Measurements from ENCODE around the gene SAT2. TPM values are rescaled to one million over a fixed set of nuclear protein-coding genes. Genes with fewer than 3 reads are reported as not detected.

SAT2 gene
- total and polyA plus RNA-seq, 2 of the 13 experiments (the other 11 are each of a cell fraction or from before 2014, with no cell fraction given), result 37.6 to 93.7 TPM

DNA sequence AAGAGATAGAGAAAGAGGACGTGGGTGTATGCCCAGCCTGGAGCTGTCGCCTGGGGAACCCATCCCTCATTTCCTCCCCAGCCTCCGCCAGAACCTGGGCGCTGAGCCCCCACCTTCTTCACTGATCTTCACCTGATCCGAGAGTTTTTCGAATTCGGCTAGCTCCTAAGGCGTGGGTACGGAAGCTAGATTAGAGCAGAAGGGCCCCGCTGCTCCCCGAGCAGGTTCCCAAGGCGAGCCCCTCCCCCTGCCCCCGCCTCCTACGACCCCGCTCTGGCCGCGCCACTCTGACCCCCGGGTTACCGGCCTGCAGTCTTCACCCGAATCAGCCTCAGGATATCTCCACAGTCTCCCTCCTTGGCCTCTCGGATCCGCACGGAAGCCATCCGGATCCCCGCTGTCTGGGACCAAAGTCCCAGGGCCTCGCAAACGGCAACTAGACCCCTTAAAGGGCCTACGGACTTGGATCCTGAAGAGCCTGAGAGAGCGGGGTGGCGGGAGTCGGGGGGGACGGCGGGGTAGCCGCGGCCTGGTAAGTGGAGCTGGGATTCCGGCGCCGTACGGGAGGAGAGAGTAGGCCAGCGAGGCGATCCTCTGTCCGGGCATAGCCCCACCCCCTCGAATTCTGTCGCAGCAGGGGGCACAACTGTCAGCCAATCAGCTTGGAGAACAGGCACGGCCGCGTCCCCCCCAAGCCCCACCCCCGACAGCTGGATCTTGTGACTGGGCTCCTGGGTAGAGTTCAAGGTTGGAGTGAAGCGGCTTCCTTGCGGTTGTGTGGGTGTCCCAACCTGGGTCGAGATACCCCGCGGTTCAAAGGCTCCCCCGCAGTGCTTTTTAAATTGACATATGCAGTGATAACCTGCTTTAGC is at the start of gene SAT2 (continued):
- peak; percentile 87 for TF ChIP-seq ZFP90 (CRISPR knock-in tag; IDR thresholded peaks at IDR 0.05; ENCODE audit: borderline replicate concordance)
- no peak for TF ChIP-seq ZBTB21 (CRISPR knock-in tag; IDR thresholded peaks at IDR 0.05)
- no peak for TF ChIP-seq PAWR (CRISPR knock-in tag; IDR thresholded peaks at IDR 0.05; ENCODE audit: borderline replicate concordance)
- TF ChIP-seq HOXA7 (CRISPR knock-in tag; IDR thresholded peaks at IDR 0.05), result no peak
- peak; percentile 51 for TF ChIP-seq DMAP1 (CRISPR knock-in tag; IDR thresholded peaks at IDR 0.05)
- no peak for TF ChIP-seq LRRFIP1 (CRISPR knock-in tag; conservative IDR thresholded peaks at IDR 0.05)
- TF ChIP-seq ZNF350 (CRISPR knock-in tag; IDR thresholded peaks at IDR 0.05; ENCODE audit: borderline replicate concordance, low read depth), result no peak; the same call in 1 of the 2 replicates
- peak; percentile 52; the same call in 1 of the 2 replicates for TF ChIP-seq KDM5B (CRISPR knock-in tag; IDR thresholded peaks at IDR 0.05; ENCODE audit: borderline replicate concordance)
- peak; percentile 62; the same call in 1 of the 2 replicates for TF ChIP-seq POGZ (CRISPR knock-in tag; IDR thresholded peaks at IDR 0.05)
- no peak for TF ChIP-seq NONO (IDR thresholded peaks at IDR 0.05)
- TF ChIP-seq NONO (CRISPR knock-in tag; conservative IDR thresholded peaks at IDR 0.05), result peak; percentile 35; the same call in 1 of the 2 replicates
- peak; percentile 49; the same call in 1 of the 2 replicates for TF ChIP-seq FOXK1 (CRISPR knock-in tag; IDR thresholded peaks at IDR 0.05; ENCODE audit: borderline replicate concordance, low read depth)
- no peak for TF ChIP-seq ZNF17 (CRISPR knock-in tag; IDR thresholded peaks at IDR 0.05)
- no peak for TF ChIP-seq ARNT (IDR thresholded peaks at IDR 0.05)
- no peak for TF ChIP-seq BATF2 (CRISPR knock-in tag; IDR thresholded peaks at IDR 0.05)
- TF ChIP-seq PRPF4 (IDR thresholded peaks at IDR 0.05; ENCODE audit: low read depth, low read length, poor library complexity, severe bottlenecking), result no peak
- TF ChIP-seq TAF1 (CRISPR knock-in tag; IDR thresholded peaks at IDR 0.05), result peak; percentile 86
- no peak for TF ChIP-seq ZNF367 (CRISPR knock-in tag; IDR thresholded peaks at IDR 0.05; ENCODE audit: borderline replicate concordance)
- TF ChIP-seq ZNF577 (CRISPR knock-in tag; IDR thresholded peaks at IDR 0.05; ENCODE audit: borderline replicate concordance, low read depth), result no peak
- no peak for TF ChIP-seq ZNF335 (CRISPR knock-in tag; IDR thresholded peaks at IDR 0.05)
- no peak for TF ChIP-seq ZXDC (CRISPR knock-in tag; IDR thresholded peaks at IDR 0.05)
- no peak for TF ChIP-seq HMGA1 (CRISPR knock-in tag; conservative IDR thresholded peaks at IDR 0.05)
- TF ChIP-seq CBX2 (IDR thresholded peaks at IDR 0.05; ENCODE audit: low read depth, low read length), result no peak
- no peak for TF ChIP-seq CBX2 (CRISPR knock-in tag; IDR thresholded peaks at IDR 0.05; ENCODE audit: low read depth)
- TF ChIP-seq TBX3 (IDR thresholded peaks at IDR 0.05; ENCODE audit: borderline replicate concordance), result no peak

Measured in HepG2 (cell line).